ENCODE measurements around the gene SERPINA5.

Gene SERPINA5

DNA sequence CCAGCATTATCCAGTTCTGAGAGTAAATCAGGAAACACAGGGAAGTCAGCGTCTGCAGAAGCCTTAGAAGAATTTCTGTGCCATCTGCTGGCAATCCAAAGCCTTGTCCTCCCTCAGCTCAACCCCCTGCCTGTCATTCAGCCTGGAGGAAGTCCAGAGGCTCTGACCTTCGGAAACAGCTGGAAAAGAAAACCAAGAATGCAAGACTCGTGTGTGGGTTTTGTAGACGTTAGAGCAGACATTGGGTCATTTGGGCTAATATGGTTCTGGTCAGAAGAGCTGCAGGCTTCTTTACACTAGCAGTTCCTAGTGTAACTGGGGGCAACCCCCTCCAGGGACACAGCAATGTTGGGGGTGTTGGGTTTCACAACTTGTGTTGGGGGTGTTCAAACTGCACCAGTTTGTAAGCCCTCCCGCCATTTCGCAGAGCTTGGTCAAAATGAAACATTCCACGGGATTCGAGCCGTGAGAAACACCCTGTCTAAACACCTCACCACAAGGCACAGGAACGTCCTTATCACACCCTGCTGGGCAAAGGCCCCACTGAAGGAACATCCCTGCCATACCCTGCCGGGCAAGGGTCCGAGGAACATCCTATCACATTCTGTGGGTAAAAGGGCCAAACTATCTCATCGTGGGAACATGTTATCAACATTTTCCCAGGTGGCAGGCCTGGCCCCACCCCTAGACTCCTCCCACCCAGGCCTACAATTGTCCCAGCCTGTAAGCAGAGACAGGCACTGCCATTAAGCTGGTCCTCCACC is 41.0 kb upstream of the SERPINA5 start:
- in situ Hi-C loops (cut with MboI; ENCODE audit: low pct_unique_long_range_greater_than_20kb, low sequenced_read_pairs, unreplicated experiment) = no loop called here
- TF ChIP-seq, protein P1, sequence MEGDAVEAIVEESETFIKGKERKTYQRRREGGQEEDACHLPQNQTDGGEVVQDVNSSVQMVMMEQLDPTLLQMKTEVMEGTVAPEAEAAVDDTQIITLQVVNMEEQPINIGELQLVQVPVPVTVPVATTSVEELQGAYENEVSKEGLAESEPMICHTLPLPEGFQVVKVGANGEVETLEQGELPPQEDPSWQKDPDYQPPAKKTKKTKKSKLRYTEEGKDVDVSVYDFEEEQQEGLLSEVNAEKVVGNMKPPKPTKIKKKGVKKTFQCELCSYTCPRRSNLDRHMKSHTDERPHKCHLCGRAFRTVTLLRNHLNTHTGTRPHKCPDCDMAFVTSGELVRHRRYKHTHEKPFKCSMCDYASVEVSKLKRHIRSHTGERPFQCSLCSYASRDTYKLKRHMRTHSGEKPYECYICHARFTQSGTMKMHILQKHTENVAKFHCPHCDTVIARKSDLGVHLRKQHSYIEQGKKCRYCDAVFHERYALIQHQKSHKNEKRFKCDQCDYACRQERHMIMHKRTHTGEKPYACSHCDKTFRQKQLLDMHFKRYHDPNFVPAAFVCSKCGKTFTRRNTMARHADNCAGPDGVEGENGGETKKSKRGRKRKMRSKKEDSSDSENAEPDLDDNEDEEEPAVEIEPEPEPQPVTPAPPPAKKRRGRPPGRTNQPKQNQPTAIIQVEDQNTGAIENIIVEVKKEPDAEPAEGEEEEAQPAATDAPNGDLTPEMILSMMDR (IDR thresholded peaks at IDR 0.05; ENCODE audit: extremely low read depth, insufficient read depth, missing control alignments) = no peak
- DNase-seq (ENCODE audit: low spot score) = no peak

DNA sequence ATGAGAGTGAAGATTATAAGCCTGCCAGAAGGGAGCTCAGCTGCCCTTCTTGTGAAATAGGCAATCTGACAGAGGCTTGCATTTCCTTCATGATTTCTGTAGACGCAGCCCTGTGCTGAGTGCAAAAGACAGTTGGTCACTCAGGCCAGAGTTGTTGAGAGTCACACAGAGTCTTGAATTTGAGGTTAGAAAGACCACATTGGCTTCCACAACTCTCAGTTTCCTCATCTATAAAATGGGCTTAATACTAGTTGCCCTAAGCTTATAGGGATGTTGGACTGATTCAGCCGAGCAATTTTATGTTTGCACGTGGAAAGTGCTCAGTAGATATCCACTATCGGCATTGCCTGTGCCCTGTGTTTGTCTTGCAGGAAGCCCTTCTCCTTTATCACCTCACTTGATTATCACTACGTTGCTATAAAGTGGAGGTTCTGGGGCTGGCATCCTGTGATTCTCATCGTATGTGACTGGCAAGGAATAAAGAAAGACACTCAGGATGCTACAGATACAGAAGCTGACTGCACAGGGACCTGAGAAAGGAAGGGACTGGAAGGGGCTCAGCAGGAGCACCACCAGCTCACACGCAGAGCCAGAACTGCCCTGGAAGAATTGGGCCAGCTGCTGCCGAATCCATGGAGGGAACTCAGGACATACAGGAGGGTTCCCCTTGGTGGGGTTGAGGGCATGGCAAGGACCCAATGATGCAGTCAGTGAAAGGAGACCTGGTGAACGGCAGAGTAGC is 39.8 kb upstream of the SERPINA5 start:
- no peak for DNase-seq (ENCODE audit: low spot score)
- TF ChIP-seq, protein P1 (IDR thresholded peaks at IDR 0.05; ENCODE audit: extremely low read depth, insufficient read depth, missing control alignments) = no peak
- in situ Hi-C loops (cut with MboI; ENCODE audit: low pct_unique_long_range_greater_than_20kb, low sequenced_read_pairs, unreplicated experiment) = no loop called here

DNA sequence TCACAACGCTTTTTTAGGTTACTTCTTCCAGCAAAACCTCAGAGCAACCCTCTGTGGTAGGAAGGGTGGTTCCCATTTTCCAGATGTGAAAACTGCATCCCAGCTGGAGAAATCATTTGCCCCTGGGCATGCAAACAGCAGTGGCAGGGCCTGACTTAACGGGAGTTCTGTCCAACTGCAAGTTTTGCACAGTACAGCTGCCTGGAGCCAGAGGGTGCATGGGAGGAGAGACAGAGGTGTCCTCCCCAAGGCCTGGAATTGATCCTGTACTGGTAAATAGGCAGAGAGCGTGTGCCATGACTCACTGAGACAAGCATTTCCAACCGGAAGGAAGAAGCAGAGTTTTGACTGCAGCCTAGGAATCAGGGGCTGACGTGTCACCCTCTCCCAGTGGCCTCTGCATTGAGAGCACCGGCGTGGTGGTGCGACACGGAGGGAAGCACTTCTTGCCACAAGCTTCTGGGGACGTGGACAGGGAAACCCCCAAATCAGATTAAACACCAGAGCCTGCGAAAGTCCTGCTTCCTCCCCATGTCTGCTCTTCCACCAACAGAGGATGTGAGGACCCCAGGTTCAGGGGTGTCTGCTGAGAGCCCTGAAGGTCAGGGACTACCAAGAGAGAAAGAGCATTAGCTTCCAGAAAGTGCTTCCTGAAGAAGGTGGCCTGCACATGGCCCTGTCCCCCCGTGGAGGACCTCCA is 39.0 kb upstream of the SERPINA5 start:
- in situ Hi-C loops (cut with MboI; ENCODE audit: low pct_unique_long_range_greater_than_20kb, low sequenced_read_pairs, unreplicated experiment) = no loop called here
- DNase-seq (ENCODE audit: low spot score) = no peak
- TF ChIP-seq, protein P1 (IDR thresholded peaks at IDR 0.05; ENCODE audit: extremely low read depth, insufficient read depth, missing control alignments) = no peak

DNA sequence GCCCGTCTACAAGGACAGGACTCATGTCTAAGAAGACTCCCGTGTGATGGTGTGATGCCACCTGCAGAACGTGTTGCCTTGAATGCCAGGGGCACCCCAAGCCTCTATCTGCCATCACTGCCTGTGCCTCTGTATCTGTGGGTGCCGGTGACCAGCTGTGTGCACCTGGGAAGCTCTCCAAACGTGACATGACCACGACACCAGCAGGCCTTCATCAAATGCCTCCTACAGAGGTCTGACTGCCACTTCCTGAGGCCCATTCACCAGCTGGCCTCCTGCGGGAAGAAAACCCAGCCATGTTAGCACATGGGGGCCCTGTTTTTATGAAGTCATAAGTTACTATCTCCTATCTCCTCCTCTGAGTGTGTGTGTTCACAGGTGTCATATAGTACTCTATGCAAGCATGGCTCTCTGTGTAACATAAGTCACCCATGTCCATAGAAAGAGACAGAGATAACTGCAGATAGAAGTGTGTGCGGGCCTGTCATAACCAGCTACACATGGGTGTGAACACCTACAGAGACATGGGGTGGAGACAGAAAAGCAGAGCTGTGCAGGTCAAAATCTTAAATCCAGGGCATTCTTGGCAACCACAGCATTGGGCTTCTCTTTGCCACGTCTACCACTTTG is 38.3 kb upstream of the SERPINA5 start:
- in situ Hi-C loops (cut with MboI; ENCODE audit: low pct_unique_long_range_greater_than_20kb, low sequenced_read_pairs, unreplicated experiment) = no loop called here
- DNase-seq (ENCODE audit: low spot score) = no peak
- TF ChIP-seq, protein P1 (IDR thresholded peaks at IDR 0.05; ENCODE audit: extremely low read depth, insufficient read depth, missing control alignments) = no peak

DNA sequence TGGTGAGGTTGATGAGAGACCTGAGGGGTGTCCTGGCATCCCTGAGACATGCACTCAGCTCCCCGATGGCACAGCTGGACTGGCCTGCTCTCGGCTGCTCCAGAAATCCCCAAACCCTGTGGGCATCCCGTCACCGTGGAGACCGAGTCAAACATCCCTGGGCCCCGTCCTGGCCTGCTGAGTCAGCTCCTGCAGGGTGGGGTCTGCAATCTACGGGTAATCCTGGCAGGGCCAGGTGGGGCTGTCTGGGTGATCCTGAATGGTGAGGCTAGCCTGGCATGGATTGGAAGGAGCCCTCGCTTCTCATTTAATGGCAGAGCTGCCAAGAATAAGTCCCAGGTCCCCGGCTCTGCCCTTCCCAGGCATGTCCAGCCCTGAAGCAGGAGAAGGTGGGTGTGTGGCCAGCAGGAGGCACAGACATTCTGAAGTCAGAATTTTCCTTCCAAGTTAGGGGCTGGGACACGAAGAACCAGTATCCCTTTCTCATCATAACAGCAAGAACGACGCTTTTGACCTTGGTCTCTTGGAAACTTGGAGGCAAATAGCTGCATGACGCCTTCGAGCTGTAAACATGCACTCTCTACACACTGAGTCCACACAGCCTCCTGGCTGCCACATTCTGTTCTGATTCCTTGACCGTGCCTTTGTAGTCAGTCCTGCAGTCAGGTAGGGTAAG is 37.6 kb upstream of the SERPINA5 start:
- in situ Hi-C loops (cut with MboI; ENCODE audit: low pct_unique_long_range_greater_than_20kb, low sequenced_read_pairs, unreplicated experiment) = no loop called here
- no peak for DNase-seq (ENCODE audit: low spot score)
- TF ChIP-seq, protein P1 (IDR thresholded peaks at IDR 0.05; ENCODE audit: extremely low read depth, insufficient read depth, missing control alignments) = no peak

DNA sequence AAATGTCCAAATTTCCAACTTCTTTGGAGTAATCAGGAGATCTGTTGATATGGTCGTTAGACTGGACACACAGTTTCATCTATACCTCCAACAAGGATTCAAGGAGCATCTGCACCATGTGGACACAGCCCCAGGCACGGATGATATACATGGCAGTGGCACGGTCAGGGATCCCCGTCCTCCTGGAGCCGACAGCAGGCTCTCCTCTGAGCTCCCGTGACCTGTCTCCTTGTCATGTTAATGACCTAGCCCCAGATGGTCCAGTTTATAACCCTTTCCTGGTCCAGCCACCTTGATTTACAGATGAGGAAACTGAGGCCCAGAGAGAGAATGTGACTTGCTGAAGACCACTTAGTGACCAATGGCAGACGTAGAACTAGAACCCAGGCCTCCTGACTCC is 36.5 kb upstream of the SERPINA5 start:
- in situ Hi-C loops (cut with MboI; ENCODE audit: low pct_unique_long_range_greater_than_20kb, low sequenced_read_pairs, unreplicated experiment) = no loop called here
- TF ChIP-seq, protein P1 (IDR thresholded peaks at IDR 0.05; ENCODE audit: extremely low read depth, insufficient read depth, missing control alignments) = no peak

More for the DNA sequence above, 36.5 kb upstream of the SERPINA5 start:
- DNase-seq (ENCODE audit: low spot score) = no peak

Measured in GM13977 (cell line).